ENCODE data around the gene CNOT3. TPM values are rescaled to one million over a fixed set of nuclear protein-coding genes. Genes with fewer than 3 reads are reported as not detected.

CNOT3 gene
- total RNA-seq, 1 experiment from 2014 or later, result 41.1 TPM

- peak; percentile 49 for TF ChIP-seq CTCF (conservative IDR thresholded peaks at IDR 0.05; ENCODE audit: low read depth, low read length)
- no peak for TF ChIP-seq EZH2 (IDR thresholded peaks at IDR 0.05; ENCODE audit: low read length, unreplicated experiment)
- Histone ChIP-seq H4K20me1 (ENCODE audit: low read length) (no peaks in the 10 kb centered on the region), H3K4me3 (ENCODE audit: low read length) (peak within 1 kb of the TSS; percentile 74), H3K4me1 (ENCODE audit: insufficient read depth, low read length) (peaks cover 19% of the 10 kb centered on the region), H3K27me3 (ENCODE audit: low read length) (no peaks in the 10 kb centered on the region), H3K27ac (ENCODE audit: low read length) (peak within 1 kb of the TSS; percentile 89), H3K79me2 (ENCODE audit: low read length) (peaks cover 51% of the 10 kb centered on the region), H3K36me3 (ENCODE audit: low read depth, low read length) (peaks cover 22% of the 10 kb centered on the region; the same call in 1 of the 2 replicates), H3K9me3 (ENCODE audit: low read length) (no peaks in the 10 kb centered on the region), H3K9ac (ENCODE audit: low read length) (peak within 1 kb of the TSS; percentile 91), H3F3A (ENCODE audit: low read length, unreplicated experiment) (no peaks in the 10 kb centered on the region), H2AFZ (ENCODE audit: low read length) (peak within 1 kb of the TSS; percentile 93), H3K4me2 (ENCODE audit: low read length) (peak within 1 kb of the TSS; percentile 98), H3K9me2 (replicated peaks; ENCODE audit: low read length) (no peaks in the 10 kb centered on the region)
- ChIA-PET POLR2A (ENCODE audit: unreplicated experiment) (interaction anchor here (0.5 to 3.5 kb wide), 17 partner anchors 11 to 1931 kb away, joined by 3 to 22 read pairs (median 5); partner anchors contain the start of genes CNOT3, EPS8L1, LENG1 and LENG8), CTCF (interaction anchor here (0.7 to 1.6 kb wide), 6 partner anchors 14 to 53 kb away, joined by 3 to 11 read pairs (median 5); partner anchors contain the start of genes CNOT3 and TMC4)
- intact Hi-C loops (cut with micrococcal nuclease), result loop anchor here (1.0 to 2.0 kb wide), 2 partner anchors 16 to 52 kb away; partner anchors contain the start of genes CNOT3 and TMC4
- ATAC-seq (peak; percentile 13), DNase-seq (no peak)
- BruUV-seq (replicated peaks), result no TSS peak
Measured at GRCh38 chr19:54189145-54189734, 51.7 kb downstream of the CNOT3 start, which contains the start of gene MBOAT7. MBOAT7 (minus strand) TSS chr19:54189580; CDS start chr19:54188508, 1,072 bp downstream.

- Histone ChIP-seq H3K79me2 (ENCODE audit: low read length) (peaks cover 51% of the 10 kb centered on the region), H3K4me2 (ENCODE audit: low read length) (peak overlapping the region; percentile 98), H3K9me2 (replicated peaks; ENCODE audit: low read length) (no peaks in the 10 kb centered on the region), H3K9me3 (ENCODE audit: low read length) (no peaks in the 10 kb centered on the region), H3K27me3 (ENCODE audit: low read length) (no peaks in the 10 kb centered on the region), H3F3A (ENCODE audit: low read length, unreplicated experiment) (no peaks in the 10 kb centered on the region), H3K9ac (ENCODE audit: low read length) (peak overlapping the region; percentile 91), H3K4me1 (ENCODE audit: insufficient read depth, low read length) (peaks cover 19% of the 10 kb centered on the region), H4K20me1 (ENCODE audit: low read length) (no peaks in the 10 kb centered on the region), H3K4me3 (ENCODE audit: low read length) (peak overlapping the region; percentile 74), H3K27ac (ENCODE audit: low read length) (peak overlapping the region; percentile 89), H2AFZ (ENCODE audit: low read length) (peak overlapping the region; percentile 93), H3K36me3 (ENCODE audit: low read depth, low read length) (peaks cover 21% of the 10 kb centered on the region; the same call in 1 of the 2 replicates)
- TF ChIP-seq EZH2 (IDR thresholded peaks at IDR 0.05; ENCODE audit: low read length, unreplicated experiment) (no peak), EZH2phosphoT487 (IDR thresholded peaks at IDR 0.05; ENCODE audit: borderline replicate concordance, low read length) (no peak), CTCF (conservative IDR thresholded peaks at IDR 0.05; ENCODE audit: low read depth, low read length) (no peak)
- CTCF ChIA-PET, result interaction anchor here (0.5 to 1.6 kb wide), 6 partner anchors 13 to 53 kb away, joined by 3 to 11 read pairs (median 6); partner anchors contain the start of genes CNOT3 and TMC4
- peak; percentile 100 for DNase-seq
- intact Hi-C loops (cut with micrococcal nuclease), result loop anchor here (1.0 to 2.0 kb wide), 5 partner anchors 10 to 53 kb away; partner anchors contain the start of genes CNOT3, LENG1, RPS9 and TMC4
- ATAC-seq, result peak; percentile 58
- BruUV-seq (replicated peaks), result no TSS peak
- POLR2A ChIA-PET (ENCODE audit: unreplicated experiment), result interaction anchor here (0.5 to 3.5 kb wide), 18 partner anchors 10 to 1931 kb away, joined by 3 to 22 read pairs (median 4); partner anchors contain the start of genes CNOT3, EPS8L1, LENG1 and LENG8
Measured at GRCh38 chr19:54189735-54190502, 52.4 kb downstream of the CNOT3 start.
